HG03469 (cell line): ENCODE data around the gene SLC26A8.
"Not testable (repeated sequence)": the region's sequence is repeated elsewhere in the genome, so short reads cannot be mapped to it uniquely, and the experiment has no call there.

Experiments used
- ATAC-seq: cut with Tn5 transposase; IDR thresholded peaks from one replicate; pipeline ENCODE4 v1.9.1; 2021; ENCODE audit warnings: mild to moderate bottlenecking, moderate library complexity, moderate number of reproducible peaks; ENCODE audit not compliant: unreplicated experiment

Gene SLC26A8

DNA sequence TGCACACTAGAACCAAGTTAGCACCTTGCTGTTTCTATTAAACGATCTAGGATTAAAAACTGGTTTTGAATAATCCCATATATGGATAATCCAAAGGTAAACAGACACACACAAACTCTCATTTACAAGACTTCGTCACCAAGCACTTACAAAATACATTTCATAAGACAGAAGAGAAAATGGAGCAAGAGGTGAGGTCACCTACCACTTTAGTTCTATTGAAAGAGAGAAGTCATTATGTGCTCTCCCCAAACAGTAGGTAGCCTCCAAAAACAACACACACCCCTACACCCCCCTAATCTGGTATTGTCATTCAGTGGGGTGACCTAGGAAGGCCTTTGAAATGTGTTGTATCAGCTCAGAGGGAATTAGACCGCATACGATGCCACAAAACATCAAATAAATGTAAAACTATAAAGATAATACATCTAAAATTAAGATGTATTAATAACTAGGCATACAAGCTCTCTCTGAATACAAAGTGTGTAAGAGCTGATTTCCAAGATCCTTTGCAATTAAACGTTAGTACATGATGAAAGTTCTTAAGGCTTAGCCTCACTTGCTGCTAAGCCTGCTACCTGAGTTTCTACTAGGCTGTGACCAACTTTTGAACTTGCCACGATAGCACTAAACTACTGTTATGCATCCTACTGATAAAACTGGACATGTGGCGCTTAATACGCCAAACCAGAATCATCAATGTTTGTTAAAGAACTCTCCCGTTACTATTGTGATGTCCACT lies 105.2 kb downstream of the SLC26A8 start:
- no peak for ATAC-seq

DNA sequence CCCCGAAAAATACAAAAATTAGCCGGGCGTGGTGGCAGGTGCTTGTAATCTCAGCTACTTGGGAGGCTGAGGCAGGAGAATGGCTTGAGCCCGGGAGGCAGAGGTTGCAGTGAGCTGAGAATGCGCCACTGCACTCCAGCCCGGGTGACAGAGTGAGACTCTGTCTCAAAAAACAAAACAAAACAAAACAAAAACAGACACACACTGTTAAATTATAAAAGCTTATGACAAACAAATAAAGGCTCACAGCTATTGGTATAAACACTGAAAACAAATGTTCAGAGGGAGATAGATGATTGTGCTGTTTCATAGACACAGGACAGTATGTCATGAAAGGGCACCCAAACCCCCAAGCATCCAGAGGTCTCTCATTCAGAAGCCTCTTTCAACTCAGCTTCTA lies 107.5 kb downstream of the SLC26A8 start:
- ATAC-seq: not testable (repeated sequence)

DNA sequence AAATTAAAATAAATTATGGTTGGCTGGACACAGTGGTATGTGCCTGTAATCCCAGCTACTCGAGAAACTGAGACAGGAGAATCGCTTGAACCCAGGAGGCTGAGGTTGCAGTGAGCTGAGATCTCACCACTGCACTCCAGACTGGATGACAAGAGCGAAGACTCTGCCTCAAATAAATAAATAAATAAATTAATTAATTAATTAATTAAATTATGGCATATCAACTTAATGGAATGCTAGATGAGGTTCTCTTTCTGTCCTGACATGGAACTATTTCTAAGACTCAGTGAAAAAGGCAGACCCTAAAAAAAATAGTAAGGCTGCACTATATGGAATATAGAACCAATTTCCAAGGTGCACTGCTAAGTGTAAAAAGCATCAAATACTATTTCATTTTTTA lies 108.4 kb downstream of the SLC26A8 start:
- no peak for ATAC-seq

DNA sequence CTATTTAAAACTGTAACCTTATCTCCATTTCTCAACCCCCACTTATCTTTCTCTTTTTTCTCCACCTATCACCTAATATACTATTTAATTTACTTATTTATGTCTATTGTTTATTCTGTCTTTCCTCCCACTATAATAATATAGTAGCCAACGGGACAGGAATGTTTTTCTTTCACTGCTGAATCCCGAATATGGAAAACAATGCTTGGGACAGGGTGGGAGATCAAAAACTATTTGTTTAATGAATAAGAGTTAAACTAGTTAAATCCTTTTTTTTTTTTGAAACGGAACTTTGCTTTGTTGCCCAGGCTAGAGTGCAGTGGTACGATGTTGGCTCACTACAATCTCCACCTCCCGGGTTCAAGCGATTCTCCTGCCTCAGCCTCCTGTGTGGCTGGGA lies 109.9 kb downstream of the SLC26A8 start:
- ATAC-seq: no peak

DNA sequence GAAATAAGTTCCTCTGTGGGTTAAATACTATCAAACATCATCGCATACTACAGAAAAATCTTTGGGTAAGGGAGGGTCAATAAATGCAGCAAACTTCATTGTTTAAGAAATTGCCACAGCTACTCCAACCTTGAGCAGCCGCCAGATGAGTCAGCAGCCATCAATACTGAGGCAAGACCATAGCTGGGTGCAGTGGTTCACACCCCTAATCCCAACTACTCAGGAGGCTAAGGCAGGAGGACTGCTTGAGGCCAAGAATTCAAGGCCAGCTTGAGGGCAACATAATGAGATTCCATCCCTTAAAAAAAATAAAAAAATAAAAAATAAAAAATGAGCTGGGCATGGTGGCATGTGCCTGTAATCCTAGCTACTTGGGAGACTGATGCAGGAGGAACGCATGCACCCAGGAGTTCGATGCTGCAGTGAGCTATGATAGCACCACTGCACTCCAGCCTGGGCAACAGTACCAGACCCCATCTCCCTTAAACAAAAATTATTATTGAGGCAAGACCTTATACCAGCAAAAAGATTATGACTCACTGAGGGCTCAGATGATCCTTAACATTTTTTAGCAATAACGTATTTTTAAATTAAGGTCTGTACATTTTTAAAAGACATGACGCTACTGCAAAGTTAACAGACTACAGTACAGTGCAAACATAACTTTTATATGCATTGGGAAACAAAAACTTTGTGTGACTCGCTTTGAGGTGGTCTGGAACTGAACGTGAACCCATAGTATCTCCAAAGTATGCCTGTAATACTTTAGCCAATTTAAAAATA lies 112.4 kb downstream of the SLC26A8 start:
- ATAC-seq: no peak

DNA sequence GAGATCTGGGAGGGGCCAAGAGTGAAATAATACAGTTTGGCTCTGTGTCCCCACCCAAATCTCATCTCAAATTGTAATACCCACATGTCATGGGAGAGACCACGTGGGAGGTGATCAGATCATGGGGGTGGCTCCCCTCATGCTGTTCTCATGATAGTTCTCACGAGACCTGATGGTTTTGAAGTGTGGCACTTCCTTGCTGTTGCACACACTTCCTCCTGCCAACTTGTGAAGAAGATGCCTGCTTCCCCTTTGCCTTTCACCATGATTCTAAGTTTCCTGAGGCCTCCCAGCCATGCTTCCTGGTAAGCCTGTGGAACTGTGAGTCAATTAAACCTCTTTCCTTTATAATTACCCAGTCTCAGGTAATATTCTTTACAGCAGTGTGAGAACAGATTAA lies 114.9 kb downstream of the SLC26A8 start:
- not testable (repeated sequence) for ATAC-seq

DNA sequence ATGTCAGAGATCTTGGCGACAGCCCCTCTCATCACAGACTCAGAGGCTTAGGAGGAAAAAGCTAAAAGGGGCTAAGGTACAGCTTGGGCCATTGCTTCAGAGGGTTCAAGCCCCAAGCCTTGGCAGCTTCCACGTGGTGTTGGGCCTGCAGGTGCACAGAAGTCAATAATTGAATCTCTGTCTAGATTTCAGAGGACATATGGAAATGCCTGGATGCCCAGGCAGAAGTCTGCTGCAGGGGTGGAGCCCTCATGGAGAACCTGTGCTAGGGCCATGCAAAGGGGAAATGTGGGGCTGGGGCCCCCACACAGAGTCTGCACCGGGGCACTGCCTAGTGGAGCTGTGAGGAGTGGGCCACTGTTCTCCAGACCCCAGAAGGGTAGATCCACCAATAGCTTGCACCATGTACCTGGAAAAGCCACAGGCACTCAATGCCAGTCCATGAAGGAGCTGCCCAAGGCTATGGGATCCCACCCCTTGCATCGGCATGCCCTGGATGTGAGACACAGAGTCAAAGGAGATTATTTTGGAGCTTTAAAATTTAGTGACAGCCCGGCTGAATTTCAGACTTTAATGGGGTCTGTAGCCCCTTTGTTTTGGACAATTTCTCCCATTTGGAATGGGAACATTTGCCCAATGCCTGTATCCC lies 115.6 kb downstream of the SLC26A8 start:
- not testable (repeated sequence) for ATAC-seq

DNA sequence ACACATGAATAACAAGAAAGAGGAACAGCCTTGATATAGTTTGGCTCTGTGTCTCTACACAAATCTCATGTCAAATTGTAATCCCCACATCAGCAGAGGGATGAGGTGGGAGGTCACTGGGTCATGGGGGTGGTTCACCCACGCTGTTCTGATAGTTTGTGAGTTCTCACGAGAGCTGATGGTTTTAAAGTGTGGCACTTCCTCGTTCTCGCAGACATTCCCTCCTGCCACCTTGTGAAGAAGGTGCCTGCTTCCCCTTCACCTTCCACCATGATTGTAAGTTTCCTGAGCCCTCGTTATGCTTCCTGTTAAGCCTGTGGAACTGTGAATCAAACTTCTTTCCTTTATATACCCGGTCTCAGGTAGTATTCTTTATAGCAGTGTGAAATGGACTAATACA lies 116.7 kb downstream of the SLC26A8 start:
- no peak for ATAC-seq

DNA sequence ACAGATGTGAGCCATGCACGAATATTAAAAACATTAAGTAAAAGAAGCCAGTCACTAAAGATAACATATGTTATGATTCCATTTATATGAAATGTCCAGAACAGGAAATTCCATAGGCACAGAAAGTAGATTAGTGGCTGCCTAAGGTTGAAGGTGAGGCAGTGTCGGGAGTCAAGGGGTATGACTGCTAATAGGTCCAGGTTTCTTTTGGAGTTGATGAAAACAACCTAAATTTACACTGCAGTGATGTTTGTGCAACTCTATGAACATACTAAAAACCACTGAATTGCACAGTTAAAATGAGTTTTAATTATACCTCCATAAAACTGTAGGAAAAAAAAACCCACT lies 118.0 kb downstream of the SLC26A8 start:
- no peak for ATAC-seq

DNA sequence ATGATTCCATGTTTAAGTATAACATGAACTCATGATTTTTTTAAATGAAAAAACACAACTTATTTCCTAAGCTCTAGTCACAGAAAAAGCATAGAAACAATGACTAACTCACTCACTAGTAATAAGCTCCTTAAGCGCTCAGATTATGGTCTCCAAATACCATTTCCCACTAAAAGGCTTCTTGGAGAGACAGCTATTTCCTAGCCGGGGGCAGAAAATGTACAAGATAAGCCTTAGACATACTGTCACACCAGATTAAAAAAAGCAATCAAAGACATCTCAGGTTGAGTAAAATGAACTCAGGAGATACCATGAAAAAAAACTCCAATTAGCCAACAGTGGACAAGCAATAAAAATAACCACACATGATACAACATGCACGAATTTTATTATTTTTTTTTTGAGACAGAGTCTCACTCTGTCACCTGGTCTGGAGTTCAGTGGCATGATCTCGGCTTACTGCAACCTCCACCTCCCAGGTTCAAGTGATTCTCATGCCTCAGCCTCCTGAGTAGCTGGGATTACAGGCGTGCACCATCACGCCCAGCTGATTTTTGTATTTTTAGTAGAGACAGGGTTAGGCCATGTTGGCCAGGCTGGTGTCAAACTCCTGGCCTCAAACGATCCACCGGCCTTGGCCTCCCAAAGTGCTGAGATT lies 118.5 kb downstream of the SLC26A8 start:
- ATAC-seq: no peak

DNA sequence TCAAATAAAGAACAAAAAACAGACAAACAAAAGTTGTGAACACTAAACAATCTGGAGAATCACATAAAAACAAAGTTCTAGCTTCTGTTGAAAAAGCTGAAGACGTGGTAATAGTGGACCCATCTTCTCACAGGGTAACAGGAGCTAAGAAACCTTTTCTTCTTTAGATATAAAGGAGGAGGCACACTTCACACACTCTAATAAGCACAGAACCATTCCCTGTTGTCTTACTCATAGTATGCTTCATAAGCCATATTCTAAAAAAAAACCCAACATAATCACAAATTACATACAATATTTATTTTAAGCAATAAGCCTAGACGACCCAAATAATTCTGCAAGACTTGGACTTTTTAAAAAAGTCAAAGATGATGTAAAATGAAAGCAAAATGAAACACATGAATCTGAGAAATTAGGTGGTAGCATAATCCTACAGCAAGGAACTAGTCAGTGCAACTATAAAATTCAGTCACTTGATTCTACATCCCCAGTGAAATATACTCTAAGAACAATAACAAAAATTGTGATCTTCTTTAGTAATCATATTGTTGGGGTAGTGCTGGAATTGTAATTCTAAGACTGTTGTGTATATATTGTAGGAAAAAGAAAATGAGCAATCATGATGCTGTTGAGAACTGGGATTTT lies 119.2 kb downstream of the SLC26A8 start:
- ATAC-seq: no peak

DNA sequence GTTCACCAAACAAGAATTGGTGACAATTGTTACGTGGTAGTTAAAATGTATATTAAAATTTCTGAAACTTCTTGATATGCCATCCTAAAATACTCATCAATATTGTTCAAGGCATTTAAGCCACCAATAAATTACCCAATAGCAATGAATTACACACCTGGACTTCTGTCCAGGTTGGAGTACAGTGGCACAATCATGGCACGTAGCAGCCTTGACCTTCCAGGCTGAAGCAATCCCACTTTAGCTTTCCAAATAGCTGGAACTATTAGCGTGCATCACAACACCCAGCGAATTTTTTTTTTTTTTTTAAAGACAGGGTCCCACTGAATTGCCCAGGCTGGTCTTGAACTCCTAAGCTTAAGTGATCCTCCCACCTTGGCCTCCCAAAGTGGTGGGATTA lies 120.8 kb downstream of the SLC26A8 start:
- no peak for ATAC-seq

DNA sequence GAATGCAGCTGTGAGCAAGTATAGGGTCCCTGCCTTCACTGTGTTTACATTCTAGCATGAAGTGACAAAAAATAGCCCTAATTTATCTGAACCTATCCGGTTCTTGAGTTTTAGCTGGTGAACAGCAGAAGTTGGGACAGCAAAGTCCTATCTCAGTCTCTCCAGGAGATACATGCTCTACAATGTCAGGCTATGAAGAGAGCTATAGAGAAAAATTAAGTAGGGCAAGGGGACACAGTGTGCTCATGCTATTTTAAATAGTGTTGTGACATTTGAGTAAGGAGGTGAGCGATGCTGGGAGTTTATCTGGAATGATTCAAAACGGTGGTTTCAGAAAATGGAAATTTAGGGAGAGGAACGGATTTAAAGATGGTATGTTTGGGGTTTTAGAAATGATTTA lies 124.0 kb downstream of the SLC26A8 start:
- ATAC-seq: no peak

DNA sequence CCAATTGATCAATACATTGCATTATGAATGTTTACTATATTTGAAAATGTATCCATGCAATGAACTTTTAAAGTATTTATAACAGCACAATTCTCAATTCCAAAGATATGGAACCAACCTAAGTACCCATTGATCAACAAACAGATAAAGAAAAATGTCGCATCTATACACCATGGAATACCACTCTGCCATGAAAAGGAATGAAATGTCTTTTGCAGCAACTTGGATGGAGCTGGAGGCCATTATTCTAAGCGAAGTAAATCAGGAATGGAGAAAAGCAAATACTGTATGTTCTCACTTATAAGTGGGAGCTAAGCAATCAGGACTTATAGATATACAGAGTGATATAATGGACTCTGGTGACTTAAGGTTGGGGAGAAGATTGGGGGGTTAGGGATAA lies 126.4 kb downstream of the SLC26A8 start:
- no peak for ATAC-seq

DNA sequence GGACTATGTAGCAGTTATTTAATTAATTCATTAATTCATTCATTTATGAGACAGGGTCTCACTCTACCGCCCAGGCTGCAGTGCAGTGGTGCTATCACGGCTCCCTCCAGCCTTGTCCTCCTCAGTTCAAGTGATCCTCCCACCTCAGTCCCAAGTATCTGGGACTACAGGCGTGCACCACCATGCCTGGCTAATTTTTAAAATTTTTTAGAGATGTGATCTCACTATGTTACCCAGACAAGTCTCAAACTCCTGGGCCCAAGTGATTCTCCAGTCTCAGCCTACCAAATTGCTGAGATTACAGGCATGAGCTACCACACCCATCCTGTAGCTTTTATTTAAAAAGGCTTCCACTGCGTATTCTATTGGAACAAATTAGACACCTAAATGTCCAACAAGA lies 127.0 kb downstream of the SLC26A8 start:
- ATAC-seq: no peak

DNA sequence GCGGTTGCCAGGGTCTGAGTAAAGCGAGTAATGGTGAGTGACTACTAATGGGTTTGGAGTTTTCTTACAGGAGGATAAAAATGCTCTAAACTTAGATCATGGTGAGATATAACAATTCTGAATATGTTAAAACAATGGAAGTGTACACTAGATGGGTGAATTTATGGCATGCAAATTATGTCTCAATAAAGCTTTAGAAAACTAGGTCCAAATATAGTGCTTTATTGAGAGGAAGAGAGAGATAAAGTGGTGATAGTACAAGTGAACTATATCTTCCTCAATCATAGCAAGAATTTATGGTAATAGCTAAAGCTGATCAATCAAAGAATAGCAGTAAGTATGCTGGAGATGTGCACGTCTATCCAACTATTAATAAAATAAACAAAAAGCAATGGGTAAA lies 127.4 kb downstream of the SLC26A8 start:
- no peak for ATAC-seq

DNA sequence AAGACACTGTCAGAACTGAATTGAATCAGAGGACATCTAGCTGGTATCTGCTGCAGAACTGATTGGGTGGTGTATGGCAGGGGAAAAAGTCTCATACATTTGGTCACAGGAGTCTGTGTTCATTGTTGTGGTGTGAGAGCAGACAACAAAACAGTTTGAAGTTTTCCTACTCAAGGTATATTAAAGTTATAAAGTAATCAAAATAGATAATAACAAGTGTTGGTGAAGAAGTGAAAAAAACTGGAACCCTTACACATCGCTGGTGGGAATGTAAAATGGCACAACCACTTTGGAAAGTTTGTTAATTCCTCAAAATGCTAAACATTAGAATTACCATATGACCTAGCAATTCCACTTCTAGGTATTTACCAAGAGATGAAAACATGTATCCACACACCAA lies 128.2 kb downstream of the SLC26A8 start:
- ATAC-seq: no peak

DNA sequence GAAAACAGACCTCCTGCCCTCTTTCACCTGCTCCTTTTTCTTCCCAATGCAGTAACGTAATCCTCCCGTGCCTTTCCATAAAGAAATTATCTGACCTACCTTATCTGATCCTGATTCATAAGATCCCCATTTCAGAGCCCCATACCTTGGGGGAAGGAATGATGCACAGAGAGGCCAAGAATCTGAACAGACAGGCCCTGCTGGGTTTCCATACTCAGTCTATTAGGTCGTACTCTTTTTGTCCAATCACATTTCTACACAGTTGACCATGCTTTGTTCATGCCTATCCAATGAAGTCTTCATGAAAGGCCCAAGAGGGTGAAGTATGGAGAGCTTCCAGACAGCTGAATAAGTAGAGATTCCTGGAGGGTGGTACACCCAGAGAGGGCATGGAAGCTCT lies 128.9 kb downstream of the SLC26A8 start:
- no peak for ATAC-seq

DNA sequence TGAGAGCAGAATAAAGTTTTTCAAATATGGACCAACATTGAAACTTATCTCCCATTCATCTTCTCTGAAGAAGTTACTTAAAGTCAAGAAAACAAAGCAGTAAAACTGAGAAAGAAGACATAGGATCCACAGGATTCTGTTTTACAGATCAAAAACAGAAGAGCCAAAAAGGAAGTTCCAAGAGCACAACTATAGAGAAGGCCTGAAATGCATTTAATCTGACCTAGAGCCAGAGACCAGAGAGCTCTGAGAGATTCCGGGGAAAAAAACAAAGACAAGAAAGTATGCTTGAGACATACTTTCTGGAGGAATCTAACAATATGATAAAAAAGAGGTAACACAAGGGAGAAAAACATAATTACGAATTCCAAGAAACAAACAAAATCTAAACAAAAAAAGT lies 129.7 kb downstream of the SLC26A8 start:
- ATAC-seq: no peak
